ENCODE data around the gene TOMM20L. TPM values are rescaled to one million over a fixed set of nuclear protein-coding genes. Genes with fewer than 3 reads are reported as not detected.
A peak's percentile ranks its signal among the peaks of the same experiment; 100 is the strongest.

The TOMM20L gene
- total RNA-seq, 2 experiments from 2014 or later = 0.56 TPM; not detected in 1

GRCh38 chr14:58430156-58430555, 34.4 kb downstream of the TOMM20L start:
- H3K27me3 Mint-ChIP-seq = no peaks in the 10 kb centered on the region
- Histone ChIP-seq H3K9me3 (ENCODE audit: control insufficient read depth in 1 of 2, insufficient read depth in 1 of 2, low read length in 2 of 2) (no peaks in the 10 kb centered on the region), H3K36me3 (ENCODE audit: insufficient read depth, low read length) (peaks cover 36% of the 10 kb centered on the region), H3K4me3 (ENCODE audit: low read length) (no peak overlapping the region), H3K4me1 (ENCODE audit: insufficient read depth, low read length) (peaks cover 15% of the 10 kb centered on the region), H3K27me3 (ENCODE audit: control insufficient read depth in 1 of 2, insufficient read depth in 2 of 2, low read length in 2 of 2) (no peaks in the 10 kb centered on the region), H3K27ac (ENCODE audit: low read depth in 1 of 2, low read length in 2 of 2) (no peak overlapping the region)
- peaks cover 54% of the 10 kb centered on the region for H3K4me1 Mint-ChIP-seq (ENCODE audit: low read depth)
- CTCF ChIA-PET = interaction anchor here (0.7 kb wide), 1 partner anchor 35 kb away, joined by 3 read pairs; no protein-coding TSS in a partner anchor
- H3K9me3 Mint-ChIP-seq = no peaks in the 10 kb centered on the region
- peaks cover 71% of the 10 kb centered on the region for H3K36me3 Mint-ChIP-seq (ENCODE audit: low read depth)
- POLR2A ChIA-PET = no interaction called here
- ATAC-seq (ENCODE audit: poor library complexity) = no peak
- peak overlapping the region; percentile 92 for H3K4me3 Mint-ChIP-seq
- no peak for DNase-seq
- intact Hi-C loops (cut with DNase I, micrococcal nuclease) = no loop called here
- peak overlapping the region; percentile 93 for H3K27ac Mint-ChIP-seq
- no peak for TF ChIP-seq CTCF (IDR thresholded peaks at IDR 0.05)

GRCh38 chr14:58439476-58439875, 43.7 kb downstream of the TOMM20L start:
- intact Hi-C loops (cut with DNase I, micrococcal nuclease) = no loop called here
- Mint-ChIP-seq H3K27ac (no peak overlapping the region), H3K36me3 (ENCODE audit: low read depth) (peaks cover 88% of the 10 kb centered on the region), H3K9me3 (no peaks in the 10 kb centered on the region), H3K27me3 (no peaks in the 10 kb centered on the region), H3K4me3 (no peak overlapping the region), H3K4me1 (ENCODE audit: low read depth) (peaks cover 6% of the 10 kb centered on the region)
- no peak overlapping the region for H3K4me3 ChIP-seq (ENCODE audit: low read length)
- POLR2A ChIA-PET = no interaction called here
- CTCF ChIA-PET = no interaction called here
- H3K27ac ChIP-seq (ENCODE audit: low read depth in 1 of 2, low read length in 2 of 2) = no peak overlapping the region
- H3K4me1 ChIP-seq (ENCODE audit: insufficient read depth, low read length) = no peaks in the 10 kb centered on the region
- peaks cover 56% of the 10 kb centered on the region for H3K36me3 ChIP-seq (ENCODE audit: insufficient read depth, low read length)
- no peak for DNase-seq
- ATAC-seq (ENCODE audit: poor library complexity) = no peak
- no peak for TF ChIP-seq CTCF (IDR thresholded peaks at IDR 0.05)
- no peaks in the 10 kb centered on the region for H3K27me3 ChIP-seq (ENCODE audit: control insufficient read depth in 1 of 2, insufficient read depth in 2 of 2, low read length in 2 of 2)
- no peaks in the 10 kb centered on the region for H3K9me3 ChIP-seq (ENCODE audit: control insufficient read depth in 1 of 2, insufficient read depth in 1 of 2, low read length in 2 of 2)

GRCh38 chr14:58444627-58445026, 48.9 kb downstream of the TOMM20L start:
- H3K36me3 Mint-ChIP-seq (ENCODE audit: low read depth) = peaks cover 65% of the 10 kb centered on the region

More at GRCh38 chr14:58444627-58445026, 48.9 kb downstream of the TOMM20L start:
- no peak overlapping the region for H3K4me3 Mint-ChIP-seq
- intact Hi-C loops (cut with DNase I, micrococcal nuclease) = no loop called here
- ATAC-seq (ENCODE audit: poor library complexity) (no peak), DNase-seq (no peak)
- no peaks in the 10 kb centered on the region for H3K27me3 ChIP-seq (ENCODE audit: control insufficient read depth in 1 of 2, insufficient read depth in 2 of 2, low read length in 2 of 2)
- no peak for TF ChIP-seq CTCF (IDR thresholded peaks at IDR 0.05)
- H3K27ac Mint-ChIP-seq = no peak overlapping the region
- ChIA-PET CTCF (no interaction called here), POLR2A (no interaction called here)
- no peak overlapping the region for H3K27ac ChIP-seq (ENCODE audit: low read depth in 1 of 2, low read length in 2 of 2)
- H3K9me3 ChIP-seq (ENCODE audit: control insufficient read depth in 1 of 2, insufficient read depth in 1 of 2, low read length in 2 of 2) = no peaks in the 10 kb centered on the region
- peaks cover 45% of the 10 kb centered on the region for H3K36me3 ChIP-seq (ENCODE audit: insufficient read depth, low read length)
- no peak overlapping the region for H3K4me3 ChIP-seq (ENCODE audit: low read length)
- no peaks in the 10 kb centered on the region for H3K27me3 Mint-ChIP-seq
- H3K9me3 Mint-ChIP-seq = no peaks in the 10 kb centered on the region
- no peaks in the 10 kb centered on the region for H3K4me1 Mint-ChIP-seq (ENCODE audit: low read depth)
- no peaks in the 10 kb centered on the region for H3K4me1 ChIP-seq (ENCODE audit: insufficient read depth, low read length)

All from CD4-positive, alpha-beta T cell (primary cell).